Right atrium auricular region (tissue), 2 donors: ENCODE data around the gene GABRA5. TPM values are rescaled to one million over a fixed set of nuclear protein-coding genes. Genes with fewer than 3 reads are reported as not detected.

ENCODE experiments used
- DNase-seq: peaks from one replicate; pipeline ENCODE4 v3.0.0-alpha.2; 2019; ENCODE audit warnings: low spot score
- H3K27ac ChIP-seq, 2 donors: fragments of 200-600 bp; sonication (generic); 1 replicate in 1 of 2; 2 replicates in 1 of 2; pipeline ENCODE4 v1.5.1; 2016 to 2019
- H3K27me3 ChIP-seq, 2 donors: fragments of 200-600 bp; sonication (generic); one replicate each; pipeline versions ENCODE4 v1.5.1 to v1.6.0; 2017 to 2019
- H3K36me3 ChIP-seq: fragments of 200-600 bp; sonication (generic); one replicate; pipeline ENCODE4 v1.5.1; 2016
- H3K4me1 ChIP-seq, 2 donors: fragments of 200-600 bp; sonication (generic); one replicate each; pipeline versions ENCODE4 v1.5.1 to v1.6.0; 2017 to 2019
- H3K4me3 ChIP-seq, 2 donors: fragments of 200-600 bp; sonication (generic); 1 replicate in 1 of 2; 2 replicates in 1 of 2; pipeline ENCODE4 v1.5.1; 2017 to 2019; ENCODE audit warnings: mild to moderate bottlenecking in 1 of 2, moderate library complexity in 1 of 2
- H3K9me3 ChIP-seq, 2 donors: fragments of 200-600 bp; sonication (generic); one replicate each; pipeline ENCODE4 v1.5.1; 2019
- total RNA-seq, 2 donors: library from RNA; depleted of rRNA; stranded (reverse); fragments of >200 nt; gene quantifications; one replicate each; pipeline ENCODE4 v1.1.0, GENCODE V29; 2016
- TF ChIP-seq, protein P1 (sequence below), 2 donors: fragments of 200-600 bp; sonication (generic); IDR thresholded peaks; one replicate each; pipeline ENCODE4 v1.5.1; 2019; ENCODE audit warnings: antibody characterized with exemption in 2 of 2

The GABRA5 gene
- total RNA-seq, 2 donors from 2014 or later, result 0.59 to 0.78 TPM

DNA sequence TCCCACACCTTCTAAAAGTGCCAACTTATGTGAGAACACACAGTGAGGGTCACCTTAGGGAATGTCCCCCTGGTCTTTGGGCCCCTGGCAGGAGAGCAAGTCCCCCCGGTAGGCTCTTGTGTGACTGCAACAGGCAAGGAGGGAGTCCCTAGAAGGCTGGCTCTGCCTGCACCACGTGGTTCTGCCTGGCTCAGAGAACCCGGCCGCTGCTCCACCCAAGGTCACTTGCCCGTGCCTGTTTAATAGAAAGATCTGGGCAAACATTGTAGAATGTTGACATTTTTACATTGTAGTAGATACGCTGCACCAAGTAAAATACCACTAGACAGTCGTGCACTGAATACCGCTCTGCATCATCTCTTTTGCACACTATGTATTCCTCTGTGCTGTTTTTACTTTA, 21.9 kb downstream of the GABRA5 start:
- Histone ChIP-seq H3K27me3 (no peaks in the 10 kb centered on the region), H3K9me3 (no peaks in the 10 kb centered on the region), H3K36me3 (no peaks in the 10 kb centered on the region), H3K27ac (no peak overlapping the region), H3K4me1 (peaks cover 0 to 11% of the 10 kb centered on the region in 2 donors), H3K4me3 (no peak overlapping the region)
- no peak for DNase-seq
- TF ChIP-seq, protein P1, sequence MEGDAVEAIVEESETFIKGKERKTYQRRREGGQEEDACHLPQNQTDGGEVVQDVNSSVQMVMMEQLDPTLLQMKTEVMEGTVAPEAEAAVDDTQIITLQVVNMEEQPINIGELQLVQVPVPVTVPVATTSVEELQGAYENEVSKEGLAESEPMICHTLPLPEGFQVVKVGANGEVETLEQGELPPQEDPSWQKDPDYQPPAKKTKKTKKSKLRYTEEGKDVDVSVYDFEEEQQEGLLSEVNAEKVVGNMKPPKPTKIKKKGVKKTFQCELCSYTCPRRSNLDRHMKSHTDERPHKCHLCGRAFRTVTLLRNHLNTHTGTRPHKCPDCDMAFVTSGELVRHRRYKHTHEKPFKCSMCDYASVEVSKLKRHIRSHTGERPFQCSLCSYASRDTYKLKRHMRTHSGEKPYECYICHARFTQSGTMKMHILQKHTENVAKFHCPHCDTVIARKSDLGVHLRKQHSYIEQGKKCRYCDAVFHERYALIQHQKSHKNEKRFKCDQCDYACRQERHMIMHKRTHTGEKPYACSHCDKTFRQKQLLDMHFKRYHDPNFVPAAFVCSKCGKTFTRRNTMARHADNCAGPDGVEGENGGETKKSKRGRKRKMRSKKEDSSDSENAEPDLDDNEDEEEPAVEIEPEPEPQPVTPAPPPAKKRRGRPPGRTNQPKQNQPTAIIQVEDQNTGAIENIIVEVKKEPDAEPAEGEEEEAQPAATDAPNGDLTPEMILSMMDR (IDR thresholded peaks at IDR 0.05), result no peak

DNA sequence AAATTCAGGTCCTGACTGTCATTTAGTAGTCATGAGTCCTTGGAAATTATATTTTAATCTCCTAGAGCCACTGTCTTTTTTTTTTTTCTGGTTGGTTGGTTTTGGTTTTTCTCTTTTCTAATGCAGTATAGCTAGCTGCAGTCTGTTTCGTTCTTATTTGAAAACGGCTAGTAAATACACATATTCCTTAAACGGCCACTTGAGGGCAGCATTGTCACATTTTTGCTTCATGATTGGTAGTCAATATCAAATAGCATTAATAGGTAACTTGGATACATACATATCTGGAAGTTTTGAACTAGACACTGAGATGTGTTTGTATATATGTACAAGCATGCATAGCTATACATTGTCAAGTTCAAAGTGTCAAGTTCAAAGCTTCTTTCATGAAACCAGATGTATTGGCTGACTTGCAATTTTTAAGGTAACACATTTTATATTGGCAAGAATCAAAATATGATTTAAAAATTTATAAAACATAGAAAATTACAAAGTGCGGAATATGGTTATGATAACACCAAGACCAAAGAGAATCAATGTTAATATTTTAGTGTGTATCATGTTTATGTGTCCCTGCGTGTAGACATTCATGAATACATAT, 22.5 kb downstream of the GABRA5 start:
- peaks cover 0 to 11% of the 10 kb centered on the region in 2 donors for H3K4me1 ChIP-seq
- H3K4me3 ChIP-seq, result no peak overlapping the region
- no peaks in the 10 kb centered on the region for H3K36me3 ChIP-seq
- H3K9me3 ChIP-seq, result no peaks in the 10 kb centered on the region
- DNase-seq, result no peak
- TF ChIP-seq, protein P1 (IDR thresholded peaks at IDR 0.05), result peak; percentile 69 to 85
- H3K27me3 ChIP-seq, result no peaks in the 10 kb centered on the region
- H3K27ac ChIP-seq, result no peak overlapping the region

DNA sequence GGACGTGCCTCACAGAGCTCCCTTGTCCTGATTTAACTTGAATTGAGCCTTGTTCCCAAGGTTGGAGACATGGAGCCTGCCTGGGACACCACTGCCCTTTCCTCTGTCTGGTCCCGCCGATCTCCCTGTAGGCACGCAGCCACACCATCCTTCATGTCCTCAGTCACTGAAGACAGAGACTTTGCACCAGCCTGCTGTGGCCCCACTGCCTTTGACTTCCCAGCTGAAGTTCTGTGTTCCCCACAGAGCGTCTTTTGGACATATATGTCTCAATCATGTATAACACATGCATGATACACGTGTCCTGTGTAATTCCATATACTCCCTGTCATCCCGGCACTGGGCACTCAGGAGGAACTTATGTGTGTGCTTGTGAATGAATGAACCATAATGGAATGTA, 23.6 kb downstream of the GABRA5 start:
- Histone ChIP-seq H3K27me3 (no peaks in the 10 kb centered on the region), H3K4me3 (no peak overlapping the region), H3K36me3 (no peaks in the 10 kb centered on the region), H3K9me3 (no peaks in the 10 kb centered on the region), H3K27ac (no peak overlapping the region), H3K4me1 (peaks cover 0 to 11% of the 10 kb centered on the region in 2 donors)
- TF ChIP-seq, protein P1 (IDR thresholded peaks at IDR 0.05), result no peak
- DNase-seq, result no peak

DNA sequence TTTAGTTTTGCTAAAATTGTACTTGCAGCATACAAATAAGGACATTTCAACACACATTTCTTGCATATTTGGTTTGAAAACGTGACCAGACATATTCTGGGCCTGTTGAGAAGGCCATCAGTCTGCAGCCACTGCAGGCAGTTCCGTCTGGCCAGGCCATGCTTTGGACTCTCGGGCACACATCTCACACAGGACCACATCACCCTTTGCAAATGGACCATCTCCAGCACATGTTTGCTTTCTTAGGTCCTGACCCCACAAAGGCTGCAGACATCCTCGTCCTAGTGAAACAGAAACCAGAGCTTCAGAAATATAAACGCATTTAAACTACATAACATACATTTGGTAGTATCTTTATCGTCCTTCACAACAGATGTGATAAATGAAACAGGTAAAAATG, 24.1 kb downstream of the GABRA5 start:
- no peak overlapping the region for H3K4me3 ChIP-seq

DNA sequence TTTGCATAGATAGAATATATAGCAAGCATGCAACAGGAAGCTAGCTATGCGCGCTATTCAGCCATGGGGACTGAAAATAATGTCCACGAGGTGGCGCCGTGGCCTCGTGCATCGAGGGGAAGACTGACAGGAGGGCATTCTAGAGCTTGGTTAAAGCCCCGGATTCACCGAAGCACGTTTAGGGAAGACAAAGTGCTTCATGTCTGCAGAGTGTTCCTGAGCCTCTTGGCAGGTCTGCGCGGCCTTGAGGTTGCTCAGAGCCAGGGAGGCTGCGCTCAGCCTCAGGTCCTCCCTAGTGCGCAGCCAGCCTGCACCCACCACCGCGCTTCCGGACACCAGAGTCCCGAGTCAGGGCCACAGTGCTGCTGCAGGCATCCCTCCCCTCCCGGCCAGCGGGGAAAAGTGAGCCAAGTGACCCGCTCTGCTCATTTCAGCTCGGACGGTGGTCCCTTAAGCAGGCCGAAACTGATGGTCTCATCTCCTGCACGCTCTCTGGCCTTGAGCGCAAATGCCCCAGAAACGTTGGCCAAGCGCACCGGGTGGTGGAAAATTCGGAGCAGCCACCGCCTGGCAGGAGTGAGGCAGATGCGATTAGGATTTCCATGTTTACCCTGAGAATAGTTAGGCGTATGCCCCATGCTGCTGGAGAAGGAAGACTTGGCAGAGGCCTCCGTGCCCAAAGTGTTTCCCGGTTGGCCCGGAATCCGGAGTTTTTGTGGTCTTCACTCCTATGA, 24.8 kb downstream of the GABRA5 start:
- no peaks in the 10 kb centered on the region for H3K9me3 ChIP-seq
- no peaks in the 10 kb centered on the region for H3K36me3 ChIP-seq
- peaks cover 0 to 11% of the 10 kb centered on the region in 2 donors for H3K4me1 ChIP-seq
- no peaks in the 10 kb centered on the region for H3K27me3 ChIP-seq
- H3K4me3 ChIP-seq, result peak overlapping the region in 1 of 2 donors; percentile 43
- TF ChIP-seq, protein P1 (IDR thresholded peaks at IDR 0.05), result peak; percentile 47 to 77
- no peak for DNase-seq
- H3K27ac ChIP-seq, result no peak overlapping the region

More for the DNA sequence above, 24.1 kb downstream of the GABRA5 start:
- no peaks in the 10 kb centered on the region for H3K9me3 ChIP-seq
- TF ChIP-seq, protein P1 (IDR thresholded peaks at IDR 0.05), result no peak
- H3K36me3 ChIP-seq, result no peaks in the 10 kb centered on the region
- no peaks in the 10 kb centered on the region for H3K27me3 ChIP-seq
- no peak overlapping the region for H3K27ac ChIP-seq
- peaks cover 0 to 11% of the 10 kb centered on the region in 2 donors for H3K4me1 ChIP-seq
- no peak for DNase-seq
